GM18951 (cell line): ENCODE measurements around the gene COPS7A.
"Not testable (repeated sequence)": the region's sequence is repeated elsewhere in the genome, so short reads cannot be mapped to it uniquely, and the experiment has no call there.

Experiments
- POLR2A ChIP-seq: IDR thresholded peaks from 4 replicates; pipeline ENCODE4 v1.6.1; 2011; ENCODE audit warnings: mild to moderate bottlenecking; ENCODE audit not compliant: insufficient read length, insufficient read depth; ENCODE audit errors: extremely low read depth
- in situ Hi-C: fragments of 300-500 bp; cut with MboI; formaldehyde crosslinking; loops from one replicate; pipeline ENCODE4 v1.12.0; 2022; ENCODE audit warnings: low sequenced_read_pairs, mixed read lengths, inconsistent platforms; ENCODE audit not compliant: unreplicated experiment

Gene COPS7A

DNA sequence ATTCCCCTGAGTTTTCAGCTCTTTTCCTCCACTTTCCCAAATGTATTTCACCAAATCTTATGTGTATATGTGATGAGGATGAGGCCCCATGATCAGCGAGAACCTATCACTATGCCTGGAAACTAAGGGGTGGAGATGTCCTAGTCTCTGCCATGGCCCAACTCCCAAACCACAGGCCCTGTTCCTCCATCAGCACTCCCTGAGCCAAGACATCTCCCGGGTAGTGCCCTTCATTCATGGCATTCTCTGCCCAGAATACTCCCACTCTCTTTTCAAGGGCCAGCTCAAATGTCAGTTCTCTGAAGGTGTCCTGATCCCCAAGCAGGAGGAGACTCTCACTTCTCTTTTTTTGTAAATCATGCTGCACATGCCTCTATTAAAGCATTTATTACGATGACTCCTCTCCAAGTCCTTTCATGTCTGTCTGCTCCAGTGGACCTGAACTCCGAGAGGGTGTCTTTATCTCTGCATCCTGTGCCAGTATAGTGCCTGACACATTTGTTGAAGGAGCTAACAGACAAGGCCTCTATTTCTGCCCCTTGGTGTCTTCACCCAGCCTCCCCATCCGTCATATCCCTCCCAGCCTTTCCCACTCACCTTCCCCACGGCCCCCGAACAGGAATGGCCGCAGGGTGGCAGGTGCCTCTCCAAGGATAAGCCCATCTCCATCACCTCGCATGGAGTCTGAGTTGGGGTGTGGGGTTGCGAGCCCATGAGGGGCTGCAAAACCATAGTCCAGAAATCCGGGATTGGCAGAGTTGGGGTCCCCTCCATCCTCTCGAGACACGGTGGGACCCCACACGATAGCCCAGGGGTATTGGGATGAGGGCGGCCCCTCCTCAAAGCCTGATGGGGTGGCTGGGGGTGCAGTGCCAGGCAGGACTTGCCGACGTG, 26.9 kb upstream of the COPS7A start:
- TF ChIP-seq POLR2A, result no peak
- in situ Hi-C loops, result no loop called here

DNA sequence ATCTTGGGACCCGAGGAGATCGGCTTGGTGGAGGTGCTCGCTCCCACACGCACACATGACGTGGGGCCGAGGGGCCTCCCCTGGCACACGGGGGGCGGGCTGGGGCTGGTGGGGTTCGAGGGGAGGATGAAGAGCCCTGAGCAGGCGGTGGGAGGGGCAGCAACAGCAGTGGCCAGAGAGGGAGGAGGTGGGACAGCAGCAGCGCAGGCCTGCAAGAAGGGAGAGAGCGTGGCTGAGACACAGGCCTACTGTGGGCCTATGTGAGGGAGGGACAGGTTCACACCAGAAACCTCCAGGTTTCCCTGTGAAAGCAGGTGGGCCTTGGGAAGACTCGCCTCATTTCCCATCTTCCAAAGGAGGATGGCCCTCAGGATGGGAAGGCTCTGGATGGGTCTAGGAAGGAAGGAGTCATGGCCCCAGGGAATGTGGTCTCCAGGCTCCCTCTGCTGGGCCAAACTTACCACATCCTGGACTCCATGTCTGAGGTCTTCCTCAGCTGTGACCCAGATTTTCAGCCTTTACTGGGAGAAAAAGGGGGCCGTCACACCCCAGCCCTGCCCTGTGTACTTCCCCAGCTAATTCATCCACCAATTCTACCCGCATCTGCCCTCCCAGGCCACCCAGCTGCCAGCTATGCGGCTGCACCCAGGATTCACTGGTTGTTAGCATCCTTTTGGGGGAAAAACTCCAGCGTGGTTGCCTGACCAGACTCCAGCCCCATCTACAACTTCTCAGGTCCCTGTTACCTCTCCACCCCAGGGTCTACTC, 26.1 kb upstream of the COPS7A start:
- in situ Hi-C loops, result no loop called here
- no peak for TF ChIP-seq POLR2A

- TF ChIP-seq POLR2A, result no peak
- in situ Hi-C loops, result no loop called here
These were observed 25.3 kb upstream of the COPS7A start for GRCh38 chr12:6698352-6699046.

DNA sequence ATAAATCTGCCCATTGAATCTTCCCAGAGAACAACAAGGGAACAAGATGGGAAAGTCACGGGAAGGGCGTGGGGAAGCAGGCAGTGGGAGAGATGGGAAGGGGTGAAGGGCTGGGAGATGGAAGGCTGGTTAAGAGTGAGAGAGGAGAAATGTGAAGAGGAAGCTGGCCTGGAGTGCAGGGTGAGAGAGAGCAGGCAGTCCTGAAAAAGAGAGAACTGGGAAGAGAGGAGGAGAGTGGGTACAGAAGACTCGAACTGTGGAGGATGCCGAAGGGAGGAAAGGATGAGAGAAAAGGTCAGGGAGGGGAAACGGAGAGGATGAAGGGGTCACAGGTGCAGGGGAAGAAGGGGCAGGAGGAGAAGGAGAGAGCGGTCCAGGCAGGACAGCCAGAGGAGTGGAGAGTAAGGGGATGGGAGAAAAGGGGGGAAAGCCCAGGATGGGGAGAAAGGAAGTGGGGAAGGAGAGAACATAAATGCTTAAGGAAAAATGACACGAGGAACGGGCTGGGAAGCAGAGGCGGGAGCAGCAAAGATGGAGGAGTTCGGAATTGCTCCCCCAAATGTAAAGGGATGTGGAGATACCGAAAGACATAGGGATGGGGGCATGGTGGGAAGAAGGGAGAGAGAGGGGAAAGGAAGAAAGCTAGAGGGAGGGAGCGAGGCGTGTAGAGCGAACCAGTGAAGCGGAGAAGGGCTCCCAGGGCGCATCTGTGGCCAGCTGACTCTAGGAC, 24.4 kb upstream of the COPS7A start:
- in situ Hi-C loops, result no loop called here

GRCh38 chr12:6699989-6700645, 23.7 kb upstream of the COPS7A start:
- in situ Hi-C loops, result no loop called here
- TF ChIP-seq POLR2A, result no peak

More for the DNA sequence above, 24.4 kb upstream of the COPS7A start:
- TF ChIP-seq POLR2A, result no peak

DNA sequence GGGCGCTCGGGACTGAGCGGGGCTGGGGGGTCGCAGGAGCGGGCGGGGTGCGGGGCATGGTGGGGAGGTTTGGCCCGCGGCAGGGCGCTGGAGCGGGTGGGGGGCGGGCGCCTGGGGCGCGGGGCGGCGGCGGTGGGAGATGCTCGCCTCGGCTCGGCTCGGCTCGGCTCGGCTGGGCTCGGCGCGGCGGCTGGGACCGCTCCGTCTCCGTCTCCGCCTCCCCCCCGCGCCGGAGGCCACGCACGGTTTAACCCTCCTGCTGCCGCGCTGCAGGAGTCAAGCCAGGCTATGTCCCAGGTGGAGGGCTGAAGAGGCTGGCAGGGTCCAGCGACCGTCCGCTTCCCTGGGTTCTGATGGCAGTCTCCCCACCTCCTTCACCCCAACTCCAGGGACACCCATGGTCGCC, 23.2 kb upstream of the COPS7A start, which contains the start of gene PIANP:
TSS of gene PIANP (minus strand) at position 170 of the 406 bp plus-strand sequence. CDS start 2,754 bp downstream, outside the sequence.
- in situ Hi-C loops, result no loop called here
- TF ChIP-seq POLR2A, result no peak

DNA sequence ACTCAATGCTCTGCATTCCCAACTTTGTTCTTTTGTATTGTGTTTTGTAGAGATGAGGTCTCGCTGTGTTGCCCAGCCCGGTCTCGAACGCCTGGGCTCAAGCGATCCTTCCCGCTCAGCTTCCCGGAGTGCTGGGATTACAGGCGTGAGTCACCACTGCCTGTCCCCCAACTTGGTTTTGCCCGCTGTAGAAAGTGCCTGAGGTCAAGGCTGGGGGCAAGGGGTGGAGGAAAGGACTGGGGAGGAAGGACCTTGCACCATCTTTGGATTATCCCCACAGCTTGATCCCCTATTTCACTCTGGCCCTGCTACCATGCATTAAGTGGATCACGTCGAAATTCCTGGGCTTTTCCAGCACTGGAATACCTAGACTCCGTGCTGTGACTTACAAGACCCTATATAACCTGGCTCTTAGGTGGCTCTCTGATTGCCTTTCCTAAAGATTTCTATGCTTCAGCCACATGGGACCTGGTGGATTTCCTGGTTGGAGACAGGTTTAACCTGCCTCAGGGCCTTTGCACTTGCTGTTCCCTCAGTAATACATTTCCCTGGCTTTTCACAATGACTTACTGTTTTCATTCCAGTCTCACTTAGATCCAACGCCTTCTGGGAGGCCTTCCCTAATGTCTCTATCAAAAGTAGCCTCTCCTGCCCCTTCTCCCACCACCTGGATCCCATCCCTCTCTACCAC, 22.6 kb upstream of the COPS7A start:
- TF ChIP-seq POLR2A, result no peak
- in situ Hi-C loops, result no loop called here

DNA sequence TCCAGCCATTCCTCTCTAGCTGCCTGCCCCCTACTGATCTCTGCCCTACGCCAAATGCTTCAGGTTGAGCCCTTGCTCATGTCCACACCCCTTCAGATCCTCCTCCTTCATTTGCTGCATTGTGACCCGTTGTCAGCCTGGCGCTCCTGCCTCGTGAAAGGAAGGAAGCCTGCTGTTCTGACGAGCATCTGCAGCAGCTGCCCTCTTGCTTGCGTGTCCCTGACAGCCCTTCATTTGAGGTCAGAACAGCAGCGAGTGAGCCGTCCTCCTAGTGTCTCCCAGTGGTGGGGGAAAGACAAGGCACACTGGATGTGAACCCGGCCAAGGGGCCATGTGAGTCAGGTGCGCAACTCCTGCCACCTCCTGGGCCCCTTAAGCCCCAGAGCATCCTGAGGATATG, 20.2 kb upstream of the COPS7A start:
- in situ Hi-C loops, result no loop called here

GRCh38 chr12:6708351-6708750, 15.5 kb upstream of the COPS7A start:
- in situ Hi-C loops, result not testable (repeated sequence)

More for the DNA sequence above, 20.2 kb upstream of the COPS7A start:
- TF ChIP-seq POLR2A, result no peak

DNA sequence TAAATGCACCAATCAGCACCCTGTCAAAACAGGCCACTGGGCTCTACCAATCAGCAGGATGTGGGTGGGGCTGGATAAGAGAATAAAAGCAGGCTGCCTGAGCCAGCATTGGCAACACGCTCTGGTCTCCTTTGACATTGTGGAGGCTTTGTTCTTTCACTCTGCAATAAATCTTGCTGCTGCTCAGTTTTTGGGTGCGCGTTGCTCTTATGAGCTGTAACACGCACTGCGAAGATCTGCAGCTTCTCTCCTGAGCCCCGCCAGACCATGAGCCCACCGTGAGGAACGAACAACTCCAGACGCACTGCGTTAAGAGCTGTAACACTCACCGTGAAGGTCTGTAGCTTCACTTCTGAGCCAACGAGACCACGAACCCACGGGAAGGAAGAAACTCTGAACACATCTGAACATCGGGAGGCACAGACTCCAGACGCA, 14.9 kb upstream of the COPS7A start:
- in situ Hi-C loops, result no loop called here
- TF ChIP-seq POLR2A, result no peak

GRCh38 chr12:6716031-6716873, 7.6 kb upstream of the COPS7A start:
- in situ Hi-C loops, result not testable (repeated sequence)
